CD1c-positive myeloid dendritic cell (primary cell): Measurements from ENCODE around the gene YPEL1.
A peak's percentile ranks its signal among the peaks of the same experiment; 100 is the strongest.
"Not testable (repeated sequence)": the region's sequence is repeated elsewhere in the genome, so short reads cannot be mapped to it uniquely, and the experiment has no call there.

Source experiments
- DNase-seq: peaks from one replicate; pipeline ENCODE4 v3.0.0-alpha.2; 2016; ENCODE audit errors: extremely low spot score

The YPEL1 gene

GRCh38 chr22:21753374-21754111 lies 17.9 kb upstream of the YPEL1 start:
- no peak for DNase-seq

- no peak for DNase-seq
Observed at GRCh38 chr22:21752276-21752675, 16.7 kb upstream of the YPEL1 start.

DNA sequence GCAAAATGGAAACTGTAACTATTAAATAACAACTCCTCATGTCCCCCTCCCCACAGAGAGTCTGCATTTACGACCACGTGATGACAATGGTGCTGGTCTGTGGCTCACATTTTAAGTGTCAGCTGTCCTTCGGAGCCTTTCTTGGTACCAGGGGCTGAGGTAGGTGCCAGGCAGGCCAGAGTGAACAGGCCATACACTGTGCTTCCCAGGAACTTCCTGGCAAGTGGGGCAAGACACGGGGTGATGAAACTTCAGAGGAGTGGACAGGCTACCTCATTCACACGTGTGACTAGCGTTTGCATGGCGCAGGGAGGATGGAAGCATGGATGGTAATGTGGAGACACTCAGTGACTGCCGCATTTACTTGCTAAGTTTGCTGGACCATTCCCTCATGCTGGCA lies 10.4 kb upstream of the YPEL1 start:
- no peak for DNase-seq

- not testable (repeated sequence) for DNase-seq
Observed at GRCh38 chr22:21744917-21745316, 9.3 kb upstream of the YPEL1 start.

GRCh38 chr22:21741790-21742189 lies 6.2 kb upstream of the YPEL1 start:
- DNase-seq, result no peak

- DNase-seq, result no peak
Observed at GRCh38 chr22:21741059-21741458, 5.5 kb upstream of the YPEL1 start.

- DNase-seq, result no peak
Observed at GRCh38 chr22:21739828-21740377, 4.3 kb upstream of the YPEL1 start.

- DNase-seq, result no peak
Observed at GRCh38 chr22:21738966-21739365, 3.4 kb upstream of the YPEL1 start.

- DNase-seq, result no peak
Observed at GRCh38 chr22:21738081-21738480, 2.5 kb upstream of the YPEL1 start.

DNA sequence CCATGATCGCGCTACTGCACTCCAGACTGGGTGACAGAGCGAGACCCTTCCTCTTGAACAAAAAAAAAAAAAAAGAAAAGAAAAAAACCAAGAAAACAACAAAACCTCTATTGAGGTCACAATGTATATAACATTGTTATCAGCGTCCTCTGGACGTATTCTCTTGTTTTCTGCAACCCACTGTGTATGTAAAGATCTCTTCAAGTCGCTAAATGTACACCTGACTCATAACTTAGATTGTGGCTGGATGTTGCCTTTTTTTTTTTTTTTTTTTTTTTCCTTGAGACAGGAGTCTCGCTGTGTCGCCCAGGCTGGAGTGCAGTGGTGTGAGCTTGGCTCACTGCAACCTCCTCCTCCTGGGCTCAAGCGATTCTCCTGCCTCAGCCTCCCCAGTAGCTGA lies 1.4 kb upstream of the YPEL1 start:
- DNase-seq, result no peak

DNA sequence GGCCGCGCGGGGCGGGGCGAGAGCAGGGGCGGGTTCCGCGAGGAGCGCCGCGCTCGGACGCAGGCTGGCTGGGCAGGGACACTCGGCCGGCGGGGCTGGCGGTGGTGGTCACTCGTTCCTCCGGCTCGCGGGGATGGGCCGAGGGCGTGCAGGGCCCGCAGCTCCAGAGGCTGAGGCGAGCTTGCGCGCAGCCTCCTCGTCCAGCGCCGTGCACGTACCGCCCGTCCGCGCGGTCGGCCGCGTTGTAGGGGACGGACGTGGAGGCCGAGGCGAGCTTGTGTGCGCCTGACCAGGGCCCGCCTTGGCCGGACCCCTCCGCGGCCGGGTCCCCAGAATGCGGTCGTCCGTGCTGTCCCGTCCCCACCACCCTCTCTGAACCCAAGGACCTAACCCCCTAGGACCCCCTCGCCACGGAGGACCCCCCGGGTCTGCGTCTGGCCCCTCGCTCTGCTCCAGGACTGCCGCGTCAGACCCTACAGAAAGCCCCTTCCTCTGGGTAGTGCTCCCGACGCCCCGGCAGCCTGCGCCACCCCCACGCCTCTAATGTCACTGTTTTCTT lies 569 bp upstream of the YPEL1 start:
- no peak for DNase-seq

- DNase-seq, result peak; percentile 38
Observed at GRCh38 chr22:21734540-21735199, 924 bp downstream of the YPEL1 start.

- DNase-seq, result no peak
Observed at GRCh38 chr22:21731503-21731902, 4.1 kb downstream of the YPEL1 start.

DNA sequence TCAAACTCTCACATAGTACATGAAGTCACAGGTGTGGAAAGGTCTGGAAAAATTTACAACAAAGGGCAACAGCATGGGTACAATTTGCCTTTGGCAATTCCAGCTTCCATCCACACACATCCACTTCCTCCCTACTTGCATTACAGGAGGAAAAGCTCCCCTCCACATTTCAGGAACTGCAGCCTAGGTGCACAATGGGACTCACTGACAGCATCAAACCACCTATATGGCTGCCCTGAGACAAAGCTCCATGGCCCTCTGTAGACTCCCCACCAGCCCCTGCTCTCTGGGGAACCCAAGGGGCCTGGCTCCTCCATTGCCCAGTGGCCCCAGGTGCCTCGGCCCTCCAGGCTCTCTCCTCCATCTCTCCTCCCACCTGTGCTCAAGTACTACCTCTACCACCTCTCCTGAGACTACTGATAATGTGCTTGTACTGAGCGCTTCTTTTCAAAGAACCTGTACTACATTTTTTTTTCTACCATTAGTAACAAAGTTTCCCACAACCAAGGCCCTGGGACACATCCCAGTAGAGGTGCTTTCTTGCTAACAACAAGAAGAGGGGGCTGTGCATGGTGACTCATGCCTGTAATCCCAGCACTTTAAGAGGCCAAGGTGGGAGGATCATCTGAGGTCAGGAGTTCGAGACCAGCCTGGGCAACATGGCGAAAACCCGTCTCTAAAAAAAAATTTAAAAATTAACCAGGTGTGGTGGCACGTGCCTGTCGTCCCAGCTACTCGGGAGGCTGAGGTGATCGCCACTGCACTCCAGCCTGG lies 4.9 kb downstream of the YPEL1 start:
- no peak for DNase-seq

DNA sequence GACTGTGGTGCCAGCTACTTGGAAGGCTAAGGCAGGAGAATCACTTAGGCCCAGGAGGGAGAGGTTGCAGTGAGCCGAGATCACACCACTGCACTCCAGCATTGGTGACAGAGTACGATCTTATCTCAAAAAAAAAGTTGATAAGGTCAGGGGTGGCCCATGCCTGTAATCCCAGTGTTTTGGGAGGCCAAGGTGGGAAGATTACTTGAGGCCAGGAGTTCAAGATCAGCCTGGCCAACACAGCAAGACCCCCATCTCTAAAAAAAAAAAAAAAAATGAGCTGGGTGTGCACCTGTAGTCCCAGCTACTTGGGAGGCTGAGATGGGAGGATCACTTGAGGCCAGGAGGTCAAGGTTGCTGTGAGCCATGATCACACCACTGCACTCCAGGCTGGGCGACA lies 6.4 kb downstream of the YPEL1 start:
- not testable (repeated sequence) for DNase-seq

GRCh38 chr22:21728270-21728669 lies 7.3 kb downstream of the YPEL1 start:
- no peak for DNase-seq

DNA sequence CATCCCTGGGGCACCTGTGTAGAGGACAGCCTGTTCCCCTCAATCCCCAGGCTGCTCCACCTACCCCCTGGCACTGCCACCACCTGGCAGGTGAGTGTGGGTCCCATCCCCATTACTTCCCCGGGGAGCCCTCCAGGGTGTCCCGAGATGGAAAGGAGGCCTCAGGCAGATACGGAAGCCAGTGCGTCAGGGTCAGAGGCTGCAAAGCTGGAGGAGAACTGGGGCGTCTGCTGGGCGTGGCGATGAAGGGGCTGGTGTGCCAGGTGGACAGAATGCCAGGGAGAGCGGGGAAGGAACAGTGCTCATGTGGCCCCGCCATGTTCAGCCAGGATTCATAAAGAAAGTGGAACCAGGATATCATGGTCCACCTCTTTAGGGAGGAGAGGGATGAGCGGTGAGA lies 7.8 kb downstream of the YPEL1 start:
- no peak for DNase-seq

DNA sequence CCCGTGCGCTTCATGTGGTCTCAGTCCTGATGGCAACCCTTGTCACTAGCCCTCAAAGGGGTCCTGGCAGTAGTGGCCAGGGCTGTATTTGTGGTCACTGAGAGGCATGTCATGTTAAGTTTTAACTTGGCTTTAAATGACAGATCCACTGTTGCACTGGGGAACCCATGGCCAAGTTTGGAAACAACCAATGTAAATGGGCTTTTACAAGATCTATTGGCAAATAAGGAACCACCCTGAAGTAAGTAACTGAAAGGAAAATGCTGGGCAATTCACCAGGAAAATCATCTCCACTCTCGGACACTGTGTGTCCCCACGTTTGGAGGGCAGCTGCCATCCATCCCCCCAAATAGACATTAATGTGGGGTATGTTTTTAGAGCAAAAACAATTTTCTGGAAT lies 8.4 kb downstream of the YPEL1 start:
- DNase-seq, result no peak

DNA sequence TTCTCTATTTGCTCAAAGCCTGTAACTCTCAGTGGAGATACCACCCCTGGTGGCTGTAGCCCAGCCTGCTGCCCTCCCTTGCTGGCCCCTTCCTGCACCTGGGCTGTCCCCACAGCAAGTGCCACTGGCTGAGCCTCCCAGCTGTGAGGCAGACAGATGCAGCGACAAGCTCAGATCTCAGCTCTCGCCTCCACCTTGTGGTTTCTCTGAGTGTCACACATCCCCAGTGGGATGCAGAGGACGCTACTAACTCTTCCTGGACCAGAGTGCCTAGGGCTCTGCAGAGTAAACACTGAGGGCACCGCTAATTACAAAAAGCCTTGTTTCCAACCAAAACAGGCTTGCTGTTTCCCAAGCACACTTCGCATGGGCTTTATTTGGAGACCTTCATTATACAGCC lies 8.9 kb downstream of the YPEL1 start:
- peak; percentile 29 for DNase-seq

DNA sequence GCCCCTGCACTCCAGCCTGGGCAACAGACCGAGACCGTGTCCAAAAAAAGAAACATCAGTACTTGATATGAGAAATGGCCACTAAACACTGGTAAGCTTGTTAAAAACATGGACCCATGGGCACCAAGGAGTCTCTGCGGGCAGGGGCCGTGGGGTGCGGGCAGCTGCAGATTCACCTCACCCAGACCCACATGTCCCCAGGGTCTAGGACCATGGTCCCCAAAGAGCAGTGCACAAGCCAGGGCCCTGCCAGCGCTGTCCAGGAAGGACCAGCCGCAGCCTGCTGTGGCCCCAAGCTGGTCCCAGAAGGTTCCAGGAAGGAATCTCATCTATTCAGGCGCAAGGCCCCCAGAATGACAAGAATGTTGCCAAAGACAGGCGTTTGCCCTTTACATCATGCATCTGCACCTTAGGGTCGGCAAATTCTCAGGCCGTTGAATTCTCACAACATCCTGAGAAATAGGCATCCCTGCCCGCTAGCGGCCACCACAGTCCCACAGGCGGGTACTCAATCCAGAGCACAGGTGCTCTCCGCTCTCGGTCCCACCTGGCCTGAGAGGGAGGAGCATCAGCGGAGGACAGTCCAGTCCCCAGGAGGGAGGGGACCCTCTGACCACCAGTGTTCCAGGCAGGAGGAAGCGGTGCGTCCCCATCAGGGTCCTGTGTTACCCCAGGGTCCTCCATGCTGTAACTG lies 9.5 kb downstream of the YPEL1 start:
- no peak for DNase-seq

- not testable (repeated sequence) for DNase-seq
Observed at GRCh38 chr22:21724496-21724895, 11.1 kb downstream of the YPEL1 start.
